Measurements from ENCODE around the gene B3GNT3. TPM values are rescaled to one million over a fixed set of nuclear protein-coding genes. Genes with fewer than 3 reads are reported as not detected.
A peak's percentile ranks its signal among the peaks of the same experiment; 100 is the strongest.

Gene B3GNT3
- total and polyA plus RNA-seq, 2 of the 13 experiments (the other 11 are each of a cell fraction or from before 2014, with no cell fraction given) = 0.86 to 4.0 TPM

DNA sequence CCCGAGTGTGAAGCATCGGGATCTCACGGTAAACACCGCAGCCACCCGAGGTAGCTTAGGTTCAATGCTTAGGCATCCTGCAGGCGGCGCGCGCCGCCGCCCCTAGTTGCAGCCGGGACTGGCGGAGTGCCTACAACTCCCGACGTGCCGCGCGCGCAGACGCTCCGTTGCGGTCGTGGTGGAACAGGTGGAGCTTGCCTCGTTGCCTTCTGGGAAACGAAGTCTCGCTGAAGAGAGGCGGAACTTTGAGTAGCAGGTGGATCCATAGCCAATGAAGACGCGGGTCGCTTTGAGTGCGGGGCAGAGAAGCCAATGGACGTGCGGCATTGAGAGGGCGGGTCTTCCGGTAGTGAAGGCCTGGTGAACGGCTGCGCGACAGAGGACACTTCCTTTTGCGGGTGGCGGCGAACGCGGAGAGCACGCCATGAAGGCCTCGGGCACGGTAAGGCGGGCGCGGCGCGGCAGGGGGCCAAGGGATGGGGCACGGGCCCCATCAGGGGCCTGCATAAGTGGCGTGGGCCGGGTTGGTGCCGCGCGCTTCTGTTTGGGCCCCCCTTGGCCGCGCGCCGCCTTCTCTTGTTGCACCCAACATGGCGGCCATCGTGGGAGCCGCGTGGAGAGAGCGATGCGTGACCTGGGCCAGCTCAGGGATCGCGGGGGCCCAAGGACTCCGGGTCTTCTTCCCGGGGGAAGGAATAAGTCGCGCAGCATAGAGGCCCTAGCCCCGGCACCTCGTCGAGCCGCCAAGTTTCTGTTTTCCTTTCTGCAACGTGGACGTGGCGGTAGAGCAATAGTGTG, 64.8 kb downstream of the B3GNT3 start, which contains the start of gene RPL18A (continued):
- TF ChIP-seq CREM (IDR thresholded peaks at IDR 0.05) = peak; percentile 89
- no peak for TF ChIP-seq CREM (CRISPR knock-in tag; IDR thresholded peaks at IDR 0.05)
- peak; percentile 37; the same call in 1 of the 2 replicates for TF ChIP-seq GATAD2A (CRISPR knock-in tag; IDR thresholded peaks at IDR 0.05)
- TF ChIP-seq, protein P1, sequence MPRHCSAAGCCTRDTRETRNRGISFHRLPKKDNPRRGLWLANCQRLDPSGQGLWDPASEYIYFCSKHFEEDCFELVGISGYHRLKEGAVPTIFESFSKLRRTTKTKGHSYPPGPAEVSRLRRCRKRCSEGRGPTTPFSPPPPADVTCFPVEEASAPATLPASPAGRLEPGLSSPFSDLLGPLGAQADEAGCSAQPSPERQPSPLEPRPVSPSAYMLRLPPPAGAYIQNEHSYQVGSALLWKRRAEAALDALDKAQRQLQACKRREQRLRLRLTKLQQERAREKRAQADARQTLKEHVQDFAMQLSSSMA (CRISPR knock-in tag; IDR thresholded peaks at IDR 0.05) = no peak
- peak; percentile 70 for TF ChIP-seq ZNF331 (CRISPR knock-in tag; IDR thresholded peaks at IDR 0.05)
- TF ChIP-seq, protein P2, sequence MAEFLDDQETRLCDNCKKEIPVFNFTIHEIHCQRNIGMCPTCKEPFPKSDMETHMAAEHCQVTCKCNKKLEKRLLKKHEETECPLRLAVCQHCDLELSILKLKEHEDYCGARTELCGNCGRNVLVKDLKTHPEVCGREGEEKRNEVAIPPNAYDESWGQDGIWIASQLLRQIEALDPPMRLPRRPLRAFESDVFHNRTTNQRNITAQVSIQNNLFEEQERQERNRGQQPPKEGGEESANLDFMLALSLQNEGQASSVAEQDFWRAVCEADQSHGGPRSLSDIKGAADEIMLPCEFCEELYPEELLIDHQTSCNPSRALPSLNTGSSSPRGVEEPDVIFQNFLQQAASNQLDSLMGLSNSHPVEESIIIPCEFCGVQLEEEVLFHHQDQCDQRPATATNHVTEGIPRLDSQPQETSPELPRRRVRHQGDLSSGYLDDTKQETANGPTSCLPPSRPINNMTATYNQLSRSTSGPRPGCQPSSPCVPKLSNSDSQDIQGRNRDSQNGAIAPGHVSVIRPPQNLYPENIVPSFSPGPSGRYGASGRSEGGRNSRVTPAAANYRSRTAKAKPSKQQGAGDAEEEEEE (CRISPR knock-in tag; IDR thresholded peaks at IDR 0.05; ENCODE audit: borderline replicate concordance) = no peak
- TF ChIP-seq ZNF780A (CRISPR knock-in tag; IDR thresholded peaks at IDR 0.05) = peak; percentile 61; the same call in 1 of the 2 replicates
- no peak for TF ChIP-seq ZNF777 (CRISPR knock-in tag; IDR thresholded peaks at IDR 0.05)
- TF ChIP-seq TOPORS (CRISPR knock-in tag; IDR thresholded peaks at IDR 0.05) = no peak
- TF ChIP-seq ETV5 (CRISPR knock-in tag; IDR thresholded peaks at IDR 0.05; ENCODE audit: borderline replicate concordance) = no peak; the same call in none of the 2 replicates
- TF ChIP-seq EHMT2 (IDR thresholded peaks at IDR 0.05; ENCODE audit: borderline replicate concordance, low read depth, low read length) = no peak
- peak in 1 of 2 experiments; percentile 6; a peak in 1 of 4 replicates for TF ChIP-seq MAFK (conservative IDR thresholded peaks at IDR 0.05 in 1 of 2, IDR thresholded peaks at IDR 0.05 in 1 of 2; ENCODE audit: low read length in 2 of 2)
- TF ChIP-seq ZNF766 (CRISPR knock-in tag; IDR thresholded peaks at IDR 0.05; ENCODE audit: borderline replicate concordance) = peak; percentile 90
- peak; percentile 63; the same call in 1 of the 2 replicates for TF ChIP-seq ZNF768 (CRISPR knock-in tag; IDR thresholded peaks at IDR 0.05)
- TF ChIP-seq PCBP1 (IDR thresholded peaks at IDR 0.05; ENCODE audit: borderline replicate concordance, low read depth, low read length) = peak; percentile 76; the same call in 1 of the 2 replicates
- TF ChIP-seq, protein P3, sequence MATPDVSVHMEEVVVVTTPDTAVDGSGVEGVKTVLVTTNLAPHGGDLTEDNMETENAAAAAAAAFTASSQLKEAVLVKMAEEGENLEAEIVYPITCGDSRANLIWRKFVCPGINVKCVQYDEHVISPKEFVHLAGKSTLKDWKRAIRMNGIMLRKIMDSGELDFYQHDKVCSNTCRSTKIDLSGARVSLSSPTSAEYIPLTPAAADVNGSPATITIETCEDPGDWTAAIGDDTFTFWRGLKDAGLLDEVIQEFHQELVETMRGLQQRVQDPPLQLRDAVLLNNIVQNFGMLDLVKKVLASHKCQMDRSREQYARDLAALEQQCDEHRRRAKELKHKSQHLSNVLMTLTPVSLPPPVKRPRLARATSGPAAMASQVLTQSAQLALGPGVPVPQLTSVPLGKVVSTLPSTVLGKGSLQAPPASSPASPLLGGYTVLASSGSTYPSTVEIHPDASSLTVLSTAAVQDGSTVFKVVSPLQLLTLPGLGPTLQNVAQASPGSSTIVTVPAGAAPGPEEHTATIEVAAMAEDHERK (CRISPR knock-in tag; IDR thresholded peaks at IDR 0.05; ENCODE audit: low read depth) = peak; percentile 62; the same call in 1 of the 2 replicates
- TF ChIP-seq WIZ (CRISPR knock-in tag; IDR thresholded peaks at IDR 0.05) = peak; percentile 29; the same call in 1 of the 2 replicates
- no peak for TF ChIP-seq MTA3 (CRISPR knock-in tag; IDR thresholded peaks at IDR 0.05)
- peak; percentile 84 for TF ChIP-seq HOXA3 (CRISPR knock-in tag; IDR thresholded peaks at IDR 0.05)
- TF ChIP-seq, protein P4, sequence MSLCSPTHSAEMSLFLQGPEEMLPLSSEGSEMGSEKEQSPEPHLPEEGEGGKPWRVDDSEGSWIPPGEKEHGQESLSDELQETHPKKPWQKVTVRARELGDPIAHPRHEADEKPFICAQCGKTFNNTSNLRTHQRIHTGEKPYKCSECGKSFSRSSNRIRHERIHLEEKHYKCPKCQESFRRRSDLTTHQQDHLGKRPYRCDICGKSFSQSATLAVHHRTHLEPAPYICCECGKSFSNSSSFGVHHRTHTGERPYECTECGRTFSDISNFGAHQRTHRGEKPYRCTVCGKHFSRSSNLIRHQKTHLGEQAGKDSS (CRISPR knock-in tag; IDR thresholded peaks at IDR 0.05; ENCODE audit: borderline replicate concordance, low read depth) = peak; percentile 21; the same call in 1 of the 2 replicates
- TF ChIP-seq PHF20 (CRISPR knock-in tag; IDR thresholded peaks at IDR 0.05) = peak; percentile 64; the same call in 1 of the 2 replicates
- 0 out of 2 replicates have a peak, but pooled peaks have one; percentile 62 for TF ChIP-seq ZNF713 (CRISPR knock-in tag; IDR thresholded peaks at IDR 0.05)
- TF ChIP-seq TGIF2 (CRISPR knock-in tag; IDR thresholded peaks at IDR 0.05) = 0 out of 2 replicates have a peak, but pooled peaks have one; percentile 42
- TF ChIP-seq, protein P5, sequence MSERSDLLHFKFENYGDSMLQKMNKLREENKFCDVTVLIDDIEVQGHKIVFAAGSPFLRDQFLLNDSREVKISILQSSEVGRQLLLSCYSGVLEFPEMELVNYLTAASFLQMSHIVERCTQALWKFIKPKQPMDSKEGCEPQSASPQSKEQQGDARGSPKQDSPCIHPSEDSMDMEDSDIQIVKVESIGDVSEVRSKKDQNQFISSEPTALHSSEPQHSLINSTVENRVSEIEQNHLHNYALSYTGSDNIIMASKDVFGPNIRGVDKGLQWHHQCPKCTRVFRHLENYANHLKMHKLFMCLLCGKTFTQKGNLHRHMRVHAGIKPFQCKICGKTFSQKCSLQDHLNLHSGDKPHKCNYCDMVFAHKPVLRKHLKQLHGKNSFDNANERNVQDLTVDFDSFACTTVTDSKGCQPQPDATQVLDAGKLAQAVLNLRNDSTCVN (CRISPR knock-in tag; IDR thresholded peaks at IDR 0.05; ENCODE audit: borderline replicate concordance) = peak; percentile 71; the same call in 1 of the 2 replicates

Measured in HepG2 (cell line).